Activated CD4-positive, alpha-beta T cell treated with anti-CD3 and anti-CD28 coated beads, Interleukin-2, Interleukin-6, amounts not matched to agents 100 ng/mL and 50 ng/mL, durations not matched to agents 16 hours and 8 hours (primary cell): ENCODE results near the gene CT45A2.
"Not testable (repeated sequence)": the region's sequence is repeated elsewhere in the genome, so short reads cannot be mapped to it uniquely, and the experiment has no call there.

Experiments used
- DNase-seq: peaks from one replicate; pipeline ENCODE4 v3.0.0-alpha.2; 2020

Gene CT45A2

GRCh38 chrX:135819912-135820311 is at the start of gene CT45A2:
CT45A2 (minus strand) TSS chrX:135820012; CDS start chrX:135816265, 3,747 bp downstream.
- not testable (repeated sequence) for DNase-seq

GRCh38 chrX:135854438-135854837 is 34.6 kb upstream of the CT45A2 start, which contains the start of gene CT45A8:
CT45A8 (minus strand) TSS chrX:135854538; CDS start chrX:135850783, 3,755 bp downstream.
- DNase-seq, result not testable (repeated sequence)

- not testable (repeated sequence) for DNase-seq
Measured at GRCh38 chrX:135837180-135837579, 17.4 kb upstream of the CT45A2 start, which contains the start of gene CT45A7. CT45A7 (minus strand) TSS chrX:135837280; CDS start chrX:135833533, 3,747 bp downstream.

- not testable (repeated sequence) for DNase-seq
Measured at GRCh38 chrX:135802687-135803086, 17.1 kb downstream of the CT45A2 start, which contains the start of gene CT45A6. CT45A6 (minus strand) TSS chrX:135802787; CDS start chrX:135798993, 3,794 bp downstream.

GRCh38 chrX:135785403-135785802 is 34.4 kb downstream of the CT45A2 start, which contains the start of gene CT45A5:
CT45A5 (minus strand) TSS chrX:135785503; CDS start chrX:135781729, 3,774 bp downstream.
- DNase-seq, result not testable (repeated sequence)

- not testable (repeated sequence) for DNase-seq
Measured at GRCh38 chrX:135768091-135768490, 51.7 kb downstream of the CT45A2 start, which contains the start of gene CT45A3. CT45A3 (minus strand) TSS chrX:135768191; CDS start chrX:135764444, 3,747 bp downstream.
